Measurements from ENCODE around the gene PITRM1. TPM values are rescaled to one million over a fixed set of nuclear protein-coding genes. Genes with fewer than 3 reads are reported as not detected.

PITRM1 gene
- total and polyA plus RNA-seq, 2 experiments from 2014 or later = 79.7 to 94.4 TPM

DNA sequence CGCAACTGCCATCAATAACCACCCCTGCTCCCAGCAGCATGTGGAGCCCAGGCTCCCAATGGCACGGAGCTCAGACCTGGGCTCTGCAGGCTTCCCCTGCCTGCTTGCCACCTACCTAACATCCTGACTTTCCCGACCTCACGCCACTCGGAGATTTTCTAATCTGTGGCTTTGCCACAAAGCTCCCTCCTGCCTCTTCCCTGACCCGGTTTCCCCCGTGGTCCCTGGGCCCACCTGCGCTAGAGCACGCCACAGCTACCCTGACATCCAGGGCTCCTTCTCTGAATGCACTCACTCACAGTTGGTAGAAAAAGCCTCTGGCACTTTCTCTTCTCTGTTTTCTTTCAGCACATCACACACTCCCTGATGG lies 20.0 kb downstream of the PITRM1 start:
- Histone ChIP-seq H3K27ac (no peak overlapping the region), H2AFZ (no peak overlapping the region), H3K36me3 (ENCODE audit: low read depth) (peaks cover 71% of the 10 kb centered on the region), H3K4me3 (no peak overlapping the region), H3K4me2 (ENCODE audit: unreplicated experiment) (no peak overlapping the region), H3K9me3 (ENCODE audit: low read depth) (no peaks in the 10 kb centered on the region), H3F3A (ENCODE audit: insufficient read depth) (peaks cover 12% of the 10 kb centered on the region), H3K9ac (no peak overlapping the region), H3K79me2 (ENCODE audit: insufficient read depth) (0 out of 2 replicates have a peak, but pooled peaks cover 6% of the 10 kb centered on the region), H3K9me2 (ENCODE audit: insufficient read depth) (no peaks in the 10 kb centered on the region), H4K20me1 (ENCODE audit: insufficient read depth) (no peaks in the 10 kb centered on the region), H3K4me1 (ENCODE audit: insufficient read depth) (no peaks in the 10 kb centered on the region), H3K27me3 (replicated peaks; ENCODE audit: insufficient read depth) (no peaks in the 10 kb centered on the region)
- TF ChIP-seq EZH2 (IDR thresholded peaks at IDR 0.05; ENCODE audit: insufficient read depth, poor library complexity, severe bottlenecking) (no peak), EZH2phosphoT487 (IDR thresholded peaks at IDR 0.05; ENCODE audit: insufficient read depth, low read depth) (no peak)
- WGBS, 2 experiments (ENCODE audit: low coverage in 1 of 2, low lambda C conversion rate in 2 of 2, missing lambda C conversion rate in 2 of 2) = 87 to 88% methylated on average over 9 of the region's 9 CpGs
- DNase-seq = no peak
- in situ Hi-C loops (cut with MboI) = no loop called here

DNA sequence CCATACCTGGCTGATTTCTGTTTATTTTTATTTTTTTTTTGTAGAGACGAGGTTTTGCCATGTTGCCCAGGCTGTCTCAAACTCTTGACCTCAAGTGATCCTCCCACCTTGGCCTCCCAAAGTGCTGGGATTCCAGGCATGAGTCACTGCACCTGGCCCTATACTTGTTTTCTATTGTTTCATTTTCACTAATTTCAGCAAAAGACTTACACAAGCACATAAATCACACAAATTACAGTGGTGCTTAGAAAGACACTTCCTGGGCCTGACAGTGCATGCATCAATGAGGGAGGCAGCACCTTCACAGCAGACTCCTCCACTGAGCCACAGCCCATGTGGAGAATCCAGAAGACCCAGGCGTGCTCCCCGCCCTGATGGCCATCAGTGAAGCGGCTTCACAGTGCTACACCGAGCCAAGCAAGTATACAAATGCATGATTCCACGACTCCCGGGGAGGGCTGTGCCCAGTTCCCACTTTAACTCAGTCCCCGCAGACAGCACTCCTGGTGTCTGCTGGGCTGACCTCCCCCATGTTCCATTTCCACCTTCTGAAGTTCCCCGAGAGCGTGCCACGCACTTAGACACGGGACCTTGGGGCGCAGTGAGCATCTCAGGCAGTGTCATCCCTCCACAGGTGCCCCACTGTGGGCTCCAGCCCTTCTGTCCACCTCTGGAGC lies 20.6 kb downstream of the PITRM1 start:
- Histone ChIP-seq H4K20me1 (ENCODE audit: insufficient read depth) (no peaks in the 10 kb centered on the region), H3F3A (ENCODE audit: insufficient read depth) (peaks cover 18% of the 10 kb centered on the region), H3K27ac (no peak overlapping the region), H3K9me2 (ENCODE audit: insufficient read depth) (no peaks in the 10 kb centered on the region), H2AFZ (no peak overlapping the region), H3K4me1 (ENCODE audit: insufficient read depth) (no peaks in the 10 kb centered on the region), H3K4me2 (ENCODE audit: unreplicated experiment) (no peak overlapping the region), H3K9ac (no peak overlapping the region), H3K27me3 (replicated peaks; ENCODE audit: insufficient read depth) (no peaks in the 10 kb centered on the region), H3K4me3 (no peak overlapping the region), H3K79me2 (ENCODE audit: insufficient read depth) (0 out of 2 replicates have a peak, but pooled peaks cover under 1% of the 10 kb centered on the region), H3K9me3 (ENCODE audit: low read depth) (no peaks in the 10 kb centered on the region), H3K36me3 (ENCODE audit: low read depth) (peaks cover 71% of the 10 kb centered on the region)
- TF ChIP-seq EZH2phosphoT487 (IDR thresholded peaks at IDR 0.05; ENCODE audit: insufficient read depth, low read depth) = no peak
- no peak for TF ChIP-seq EZH2 (IDR thresholded peaks at IDR 0.05; ENCODE audit: insufficient read depth, poor library complexity, severe bottlenecking)
- no peak for DNase-seq
- in situ Hi-C loops (cut with MboI) = no loop called here
- WGBS, 2 experiments (ENCODE audit: low coverage in 1 of 2, low lambda C conversion rate in 2 of 2, missing lambda C conversion rate in 2 of 2) = 90 to 91% methylated on average over 13 of the region's 13 CpGs

DNA sequence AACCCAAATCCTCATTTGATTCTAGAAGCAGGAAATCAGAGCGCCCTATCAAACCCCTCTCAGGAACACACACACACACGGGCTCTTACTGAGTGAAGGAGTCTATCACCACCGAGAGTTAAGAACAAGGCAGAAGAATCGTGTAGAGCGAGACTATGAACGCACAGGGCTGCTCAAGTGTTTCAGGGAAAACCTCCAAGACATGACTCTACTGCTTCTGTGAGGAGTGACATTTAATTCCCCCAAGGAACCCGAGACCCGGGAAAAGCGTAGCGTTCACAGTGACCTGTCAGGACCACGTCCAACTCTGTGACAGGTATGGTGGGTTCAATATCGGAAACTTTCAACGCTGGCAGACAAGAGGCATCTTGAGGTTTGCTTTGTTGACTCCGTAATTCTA lies 21.6 kb downstream of the PITRM1 start:
- Histone ChIP-seq H3K4me3 (no peak overlapping the region), H4K20me1 (ENCODE audit: insufficient read depth) (no peaks in the 10 kb centered on the region), H3K9me2 (ENCODE audit: insufficient read depth) (no peaks in the 10 kb centered on the region), H3K9ac (no peak overlapping the region), H3K79me2 (ENCODE audit: insufficient read depth) (no peaks in the 10 kb centered on the region), H3K27me3 (replicated peaks; ENCODE audit: insufficient read depth) (no peaks in the 10 kb centered on the region), H3K4me2 (ENCODE audit: unreplicated experiment) (no peak overlapping the region), H3K9me3 (ENCODE audit: low read depth) (no peaks in the 10 kb centered on the region), H3K4me1 (ENCODE audit: insufficient read depth) (no peaks in the 10 kb centered on the region), H3K36me3 (ENCODE audit: low read depth) (peaks cover 69% of the 10 kb centered on the region), H3F3A (ENCODE audit: insufficient read depth) (peaks cover 25% of the 10 kb centered on the region), H2AFZ (no peak overlapping the region), H3K27ac (no peak overlapping the region)
- DNase-seq = no peak
- 88 to 93% methylated on average over 14 of the region's 14 CpGs for WGBS, 2 experiments (ENCODE audit: low coverage in 1 of 2, low lambda C conversion rate in 2 of 2, missing lambda C conversion rate in 2 of 2)
- in situ Hi-C loops (cut with MboI) = no loop called here
- no peak for TF ChIP-seq EZH2phosphoT487 (IDR thresholded peaks at IDR 0.05; ENCODE audit: insufficient read depth, low read depth)
- TF ChIP-seq EZH2 (IDR thresholded peaks at IDR 0.05; ENCODE audit: insufficient read depth, poor library complexity, severe bottlenecking) = no peak

DNA sequence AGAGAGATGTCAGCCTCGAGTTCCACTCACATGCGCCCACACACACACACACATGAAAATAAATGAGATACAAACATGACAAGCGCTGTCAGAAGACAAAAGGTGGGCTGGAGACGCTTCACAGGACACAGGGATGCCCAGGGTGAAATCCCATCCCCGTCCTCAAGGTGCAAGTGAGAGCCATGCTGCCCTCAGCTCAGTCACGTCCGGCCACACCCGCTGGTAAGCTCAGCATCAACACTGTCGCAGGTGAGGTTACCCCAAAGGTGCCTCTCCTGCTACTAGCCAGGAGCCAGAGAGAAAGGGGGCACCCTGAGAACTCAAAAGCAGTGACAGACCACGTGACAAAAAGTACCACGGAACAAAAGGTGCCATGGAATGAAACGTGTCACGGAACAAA lies 22.2 kb downstream of the PITRM1 start:
- Histone ChIP-seq H3K27ac (no peak overlapping the region), H3K27me3 (replicated peaks; ENCODE audit: insufficient read depth) (no peaks in the 10 kb centered on the region), H3K4me3 (no peak overlapping the region), H3K9me3 (ENCODE audit: low read depth) (no peaks in the 10 kb centered on the region), H3K36me3 (ENCODE audit: low read depth) (peaks cover 69% of the 10 kb centered on the region), H3K9ac (no peak overlapping the region), H3K4me1 (ENCODE audit: insufficient read depth) (no peaks in the 10 kb centered on the region), H4K20me1 (ENCODE audit: insufficient read depth) (no peaks in the 10 kb centered on the region), H2AFZ (no peak overlapping the region), H3F3A (ENCODE audit: insufficient read depth) (peaks cover 25% of the 10 kb centered on the region), H3K79me2 (ENCODE audit: insufficient read depth) (no peaks in the 10 kb centered on the region), H3K9me2 (ENCODE audit: insufficient read depth) (no peaks in the 10 kb centered on the region), H3K4me2 (ENCODE audit: unreplicated experiment) (no peak overlapping the region)
- DNase-seq = no peak
- 93 to 97% methylated on average over 12 to 13 of the region's 13 CpGs for WGBS, 2 experiments (ENCODE audit: low coverage in 1 of 2, low lambda C conversion rate in 2 of 2, missing lambda C conversion rate in 2 of 2)
- in situ Hi-C loops (cut with MboI) = no loop called here
- TF ChIP-seq EZH2 (IDR thresholded peaks at IDR 0.05; ENCODE audit: insufficient read depth, poor library complexity, severe bottlenecking) (no peak), EZH2phosphoT487 (IDR thresholded peaks at IDR 0.05; ENCODE audit: insufficient read depth, low read depth) (no peak)
